GM18502 (cell line): Measurements from ENCODE around the gene KIR3DL2.
"Not testable (repeated sequence)": the region's sequence is repeated elsewhere in the genome, so short reads cannot be mapped to it uniquely, and the experiment has no call there.

Source experiments
- ATAC-seq: cut with Tn5 transposase; IDR thresholded peaks from one replicate; pipeline ENCODE4 v1.9.1; 2021; ENCODE audit warnings: mild to moderate bottlenecking; ENCODE audit not compliant: unreplicated experiment, poor library complexity

KIR3DL2 gene

DNA sequence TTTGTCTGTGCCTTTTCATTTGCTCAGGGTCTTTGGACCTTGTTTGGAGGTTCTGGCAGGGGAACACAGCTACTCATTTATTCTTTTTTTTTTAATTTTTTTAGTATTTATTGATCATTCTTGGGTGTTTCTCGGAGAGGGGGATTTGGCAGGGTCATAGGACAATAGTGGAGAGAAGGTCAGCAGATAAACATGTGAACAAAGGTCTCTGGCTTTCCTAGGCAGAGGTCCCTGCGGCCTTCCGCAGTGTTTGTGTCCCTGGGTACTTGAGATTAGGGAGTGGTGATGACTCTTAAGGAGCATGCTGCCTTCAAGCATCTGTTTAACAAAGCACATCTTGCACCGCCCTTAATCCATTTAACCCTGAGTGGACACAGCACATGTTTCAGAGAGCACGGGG lies 57.7 kb downstream of the KIR3DL2 start:
- not testable (repeated sequence) for ATAC-seq
